Prostate gland (tissue), 2 donors: Measurements from ENCODE around the gene KRTAP5-8.

Experiments
- POLR2A ChIP-seq: fragments of 450-650 bp; IDR thresholded peaks from one replicate; pipeline ENCODE4 v1.6.1; 2016; ENCODE audit warnings: antibody characterized with exemption, mild to moderate bottlenecking
- TF ChIP-seq, protein P1 (sequence below), 4 experiments: fragments of 200-600 bp in 2 of 4; fragments of 450-650 bp in 2 of 4; sonication (generic) in 2 of 4; IDR thresholded peaks; 1 replicate in 3 of 4; 2 replicates in 1 of 4; pipeline ENCODE4 v1.5.1; 2016 to 2019; ENCODE audit warnings: antibody characterized with exemption in 4 of 4, mild to moderate bottlenecking in 2 of 4, moderate library complexity in 2 of 4

DNA sequence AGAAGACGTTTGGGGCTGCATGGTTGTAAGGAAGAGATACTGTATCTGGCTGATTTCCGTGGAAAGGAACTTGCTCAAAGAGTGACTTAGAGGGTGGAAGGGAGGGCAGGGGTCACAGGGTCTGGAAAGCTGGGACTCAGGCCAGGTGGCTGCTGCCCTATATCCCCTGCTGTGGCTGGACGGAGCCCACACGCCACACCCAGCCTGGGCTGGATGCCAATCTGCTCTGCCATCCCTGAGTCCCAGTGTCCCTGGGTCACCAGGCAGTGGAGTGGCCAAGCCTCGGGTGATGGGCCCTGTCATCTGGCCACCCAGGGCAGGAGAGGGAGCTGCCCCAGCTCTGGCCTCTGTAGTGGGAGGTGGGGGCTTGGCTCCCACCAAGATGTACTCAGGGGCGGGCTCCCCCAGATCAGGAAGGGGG is 37.2 kb upstream of the KRTAP5-8 start:
- TF ChIP-seq, protein P1, sequence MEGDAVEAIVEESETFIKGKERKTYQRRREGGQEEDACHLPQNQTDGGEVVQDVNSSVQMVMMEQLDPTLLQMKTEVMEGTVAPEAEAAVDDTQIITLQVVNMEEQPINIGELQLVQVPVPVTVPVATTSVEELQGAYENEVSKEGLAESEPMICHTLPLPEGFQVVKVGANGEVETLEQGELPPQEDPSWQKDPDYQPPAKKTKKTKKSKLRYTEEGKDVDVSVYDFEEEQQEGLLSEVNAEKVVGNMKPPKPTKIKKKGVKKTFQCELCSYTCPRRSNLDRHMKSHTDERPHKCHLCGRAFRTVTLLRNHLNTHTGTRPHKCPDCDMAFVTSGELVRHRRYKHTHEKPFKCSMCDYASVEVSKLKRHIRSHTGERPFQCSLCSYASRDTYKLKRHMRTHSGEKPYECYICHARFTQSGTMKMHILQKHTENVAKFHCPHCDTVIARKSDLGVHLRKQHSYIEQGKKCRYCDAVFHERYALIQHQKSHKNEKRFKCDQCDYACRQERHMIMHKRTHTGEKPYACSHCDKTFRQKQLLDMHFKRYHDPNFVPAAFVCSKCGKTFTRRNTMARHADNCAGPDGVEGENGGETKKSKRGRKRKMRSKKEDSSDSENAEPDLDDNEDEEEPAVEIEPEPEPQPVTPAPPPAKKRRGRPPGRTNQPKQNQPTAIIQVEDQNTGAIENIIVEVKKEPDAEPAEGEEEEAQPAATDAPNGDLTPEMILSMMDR (IDR thresholded peaks at IDR 0.05), result no peak
- TF ChIP-seq POLR2A, result no peak
